Limb (tissue), 2 donors: ENCODE data around the gene LRBA.

Experiments used
- DNase-seq, 2 donors: peaks; one replicate each; pipeline ENCODE4 v3.0.0-alpha.2; 2016; ENCODE audit errors: extremely low spot score in 2 of 2

Gene LRBA

DNA sequence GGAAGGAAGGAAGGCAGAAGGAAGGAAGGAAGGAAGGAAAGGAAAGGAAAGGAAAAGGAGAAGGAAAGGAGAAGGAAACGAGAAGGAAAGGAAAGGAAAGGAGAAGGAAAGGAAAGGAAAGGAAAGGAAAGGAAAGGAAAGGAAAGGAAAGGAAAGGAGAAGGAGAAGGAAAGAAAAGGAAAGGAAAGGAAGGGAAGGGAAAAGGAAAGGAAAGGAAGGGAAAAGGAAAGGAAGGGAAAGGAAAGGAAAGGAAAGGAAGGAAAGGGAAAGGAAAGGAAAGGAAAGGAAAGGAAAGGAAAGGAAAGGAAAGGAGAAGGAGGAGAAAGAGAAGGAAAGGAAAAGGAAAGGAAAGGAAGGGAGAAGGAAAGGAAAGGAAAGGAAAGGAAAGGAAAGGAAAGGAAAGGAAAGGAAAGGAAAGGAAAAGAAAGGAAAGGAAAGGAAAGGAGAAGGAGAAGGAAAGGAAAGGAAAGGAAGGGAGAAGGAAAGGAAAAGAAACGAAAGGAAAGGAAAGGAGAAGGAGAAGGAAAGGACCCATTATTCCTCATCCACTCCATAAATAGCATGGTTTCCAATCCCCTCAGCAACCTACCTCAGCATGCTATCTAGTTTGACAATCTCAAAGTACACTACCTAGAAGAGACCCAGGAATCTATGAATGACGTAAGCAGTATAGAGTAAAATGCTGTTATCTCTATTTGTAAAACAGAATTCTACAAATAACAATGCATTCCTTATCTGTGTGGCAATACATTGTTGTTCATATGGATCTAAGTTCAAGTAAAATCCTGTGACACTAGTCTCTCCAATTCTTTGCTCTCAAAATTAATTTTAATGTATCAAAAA, 209.7 kb downstream of the LRBA start:
- DNase-seq = no peak

DNA sequence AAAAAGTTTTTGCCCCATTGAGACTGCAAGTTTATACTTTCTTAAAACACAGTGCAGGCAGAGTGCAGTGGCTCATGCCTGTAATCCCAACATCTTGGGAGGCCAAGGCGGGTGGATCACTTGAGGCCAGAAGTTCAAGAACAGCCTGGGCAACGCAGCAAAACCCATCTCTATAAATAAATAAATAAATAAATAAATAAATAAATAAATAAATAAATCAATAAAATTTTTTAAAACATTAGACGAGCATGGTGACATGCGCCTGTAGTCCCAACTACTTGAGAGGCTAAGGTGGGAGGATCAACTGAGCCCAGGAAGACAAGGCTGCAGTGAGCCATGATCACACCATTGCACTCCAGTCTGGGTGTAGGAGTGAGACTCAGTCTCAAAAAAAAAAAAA, 213.3 kb downstream of the LRBA start:
- no peak for DNase-seq

DNA sequence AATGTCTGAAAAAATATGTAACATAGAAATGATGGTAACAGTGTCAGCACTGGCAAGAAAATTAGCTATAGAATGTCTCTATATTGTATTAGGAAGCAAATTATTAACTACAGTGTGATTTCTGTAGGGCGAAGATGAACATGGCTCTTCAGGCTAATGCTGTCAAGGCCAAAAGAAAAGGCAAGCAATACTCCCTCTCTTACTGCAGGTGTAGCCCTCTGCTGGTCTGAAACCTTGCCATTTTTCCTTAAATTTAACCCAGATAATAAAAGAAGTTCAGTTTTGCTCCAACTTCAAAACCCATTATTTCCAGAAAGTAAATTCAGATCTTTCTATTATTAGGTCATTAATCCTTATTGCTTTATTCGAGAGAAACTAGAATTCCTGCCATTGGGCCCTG, 215.9 kb downstream of the LRBA start:
- DNase-seq = no peak

DNA sequence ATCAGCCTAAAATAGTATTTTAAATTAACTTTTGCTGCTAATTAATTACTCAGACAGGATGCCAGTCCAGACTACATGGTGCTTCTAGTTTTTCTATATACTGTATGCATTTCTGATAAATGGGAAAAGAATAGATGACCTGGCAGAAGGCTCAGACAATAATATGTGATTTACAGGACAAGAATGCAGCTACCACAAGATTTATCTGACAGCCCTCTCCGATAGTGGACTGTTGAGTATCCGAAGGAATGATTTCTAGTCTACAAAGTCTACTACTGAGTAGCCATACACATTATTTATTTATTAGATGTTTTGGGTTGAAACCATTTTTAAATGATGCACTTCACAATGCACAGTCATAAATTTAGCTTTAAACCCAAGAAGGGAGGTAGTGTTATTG, 220.4 kb downstream of the LRBA start:
- no peak for DNase-seq

DNA sequence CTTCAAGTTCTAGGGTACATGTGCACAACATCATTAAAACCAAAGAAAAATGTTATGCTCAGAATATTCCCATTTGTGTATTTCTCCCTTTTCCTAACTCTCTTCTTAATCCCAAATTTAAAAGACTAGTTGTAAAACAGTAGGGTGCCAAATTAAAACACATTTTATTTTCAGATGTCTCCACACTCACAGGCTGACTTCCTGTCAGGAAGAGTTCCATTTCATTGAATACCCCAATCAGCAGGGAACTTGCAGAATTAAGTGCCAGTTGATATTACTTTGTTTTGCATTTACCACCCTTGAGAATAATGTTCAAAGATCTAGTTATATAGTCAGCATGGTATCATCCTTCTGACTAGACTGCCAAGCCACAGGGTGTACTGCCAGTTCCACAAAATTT, 225.2 kb downstream of the LRBA start:
- DNase-seq = no peak

DNA sequence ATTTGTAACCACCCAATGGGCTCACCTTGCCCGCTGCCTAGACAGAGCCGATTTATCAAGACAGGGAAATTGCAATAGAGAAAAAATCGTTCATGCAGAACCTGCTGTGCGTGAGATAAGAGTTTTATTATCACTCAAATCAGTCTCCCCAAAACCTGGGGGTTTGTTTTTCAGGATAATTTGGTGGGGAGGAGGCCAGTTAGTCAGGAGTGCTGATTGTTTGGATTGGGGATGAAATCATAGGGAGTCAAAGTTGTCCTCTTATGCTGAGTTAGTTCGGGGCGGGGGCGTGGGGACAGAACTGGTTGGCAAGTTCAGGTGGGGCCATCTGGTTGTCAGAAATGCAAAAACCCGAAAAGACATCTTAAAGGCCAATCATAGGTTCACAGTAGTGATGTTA, 230.1 kb downstream of the LRBA start:
- no peak for DNase-seq

DNA sequence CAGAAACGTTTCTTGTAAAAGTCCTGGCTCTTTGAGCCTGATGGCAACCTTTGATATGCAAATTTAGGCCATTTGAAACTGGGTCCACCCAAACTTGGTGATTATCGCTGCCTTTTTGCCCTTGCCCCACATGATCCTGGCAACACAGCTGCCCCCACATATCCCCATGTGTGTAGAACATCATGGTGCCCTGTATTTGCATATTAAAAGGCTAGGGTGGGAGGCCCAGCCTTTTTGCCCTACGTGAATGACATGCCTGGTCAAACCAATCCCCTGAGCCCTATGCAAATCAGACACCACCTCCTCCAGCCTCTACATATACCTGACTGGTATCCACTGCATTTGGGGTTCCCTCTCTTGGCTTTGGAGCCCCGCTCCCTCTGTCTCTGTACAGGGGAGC, 230.8 kb downstream of the LRBA start:
- no peak for DNase-seq

DNA sequence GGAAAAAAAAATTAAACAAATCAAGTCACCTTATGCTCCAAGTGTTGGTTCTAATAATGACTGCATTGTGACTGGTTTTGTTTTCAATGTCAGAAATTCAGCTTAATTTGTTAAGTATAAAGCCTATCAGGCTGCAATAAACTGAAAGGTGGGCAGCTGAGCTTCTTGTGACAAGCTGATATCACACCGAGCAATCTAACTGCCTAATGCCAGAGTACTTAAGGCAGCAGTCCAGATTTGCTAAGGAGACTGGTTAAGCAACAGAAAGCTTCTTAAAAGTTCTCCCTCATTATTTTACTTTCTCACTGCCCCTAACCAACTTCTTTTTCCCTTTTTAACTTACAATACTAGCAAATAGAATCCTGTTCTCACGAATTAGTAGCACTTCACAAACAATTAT, 232.2 kb downstream of the LRBA start:
- DNase-seq = no peak

DNA sequence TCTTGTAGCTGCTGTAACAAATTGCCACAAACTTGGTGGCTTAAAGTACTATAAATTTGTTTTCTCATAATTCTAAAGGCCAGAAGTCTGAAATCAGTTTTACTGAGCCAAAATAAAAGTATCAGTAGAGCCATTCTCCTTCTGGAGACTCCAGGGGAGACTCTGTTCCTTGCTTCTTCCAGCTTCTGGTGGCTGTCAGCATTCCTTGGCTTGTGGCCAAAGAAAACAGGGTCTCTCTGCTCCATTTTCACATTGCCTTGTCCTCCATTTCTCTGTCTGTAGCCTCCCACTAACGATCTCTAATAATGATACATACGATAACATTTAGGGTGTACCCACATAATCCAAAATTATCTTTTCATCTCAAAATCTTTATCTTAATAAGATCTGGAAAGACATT, 232.8 kb downstream of the LRBA start:
- DNase-seq = peak in 1 of 2 donors; percentile 42

DNA sequence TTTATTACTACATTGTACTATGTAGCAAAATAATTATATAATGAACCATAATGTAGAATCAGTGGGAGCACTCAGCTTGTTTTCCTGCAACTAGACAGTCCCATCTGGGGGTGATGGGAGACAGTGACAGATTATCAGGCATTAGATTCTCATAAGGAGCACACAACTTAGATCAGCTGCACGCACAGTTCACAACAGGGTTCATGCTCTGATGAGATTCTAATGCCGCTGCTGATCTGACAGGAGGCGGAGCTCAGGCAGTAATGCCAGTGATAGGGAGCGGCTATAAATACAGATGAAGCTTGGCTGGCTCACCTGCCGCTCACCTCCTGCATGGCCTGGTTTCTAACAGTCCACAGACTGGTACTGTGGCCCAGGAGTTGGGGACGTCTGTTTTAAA, 233.9 kb downstream of the LRBA start:
- DNase-seq = no peak

DNA sequence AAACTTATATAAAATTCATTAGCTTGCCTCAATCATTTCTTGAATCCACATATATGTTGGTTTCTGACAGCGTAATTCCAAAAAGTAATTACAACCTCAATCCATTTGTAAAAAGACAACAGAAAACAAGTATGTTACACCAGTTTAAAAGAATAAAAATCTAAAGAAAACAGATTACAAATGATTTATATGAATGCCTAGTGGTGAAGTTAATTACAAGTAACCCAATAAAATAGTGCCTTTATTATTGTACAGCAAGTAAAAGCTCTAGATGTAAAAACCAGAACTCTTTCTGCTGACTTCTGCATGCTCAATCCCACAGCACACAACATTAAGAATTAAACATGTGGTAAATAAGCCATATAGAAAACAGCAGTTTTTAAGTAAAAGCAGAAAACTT, 235.4 kb downstream of the LRBA start:
- DNase-seq = no peak

DNA sequence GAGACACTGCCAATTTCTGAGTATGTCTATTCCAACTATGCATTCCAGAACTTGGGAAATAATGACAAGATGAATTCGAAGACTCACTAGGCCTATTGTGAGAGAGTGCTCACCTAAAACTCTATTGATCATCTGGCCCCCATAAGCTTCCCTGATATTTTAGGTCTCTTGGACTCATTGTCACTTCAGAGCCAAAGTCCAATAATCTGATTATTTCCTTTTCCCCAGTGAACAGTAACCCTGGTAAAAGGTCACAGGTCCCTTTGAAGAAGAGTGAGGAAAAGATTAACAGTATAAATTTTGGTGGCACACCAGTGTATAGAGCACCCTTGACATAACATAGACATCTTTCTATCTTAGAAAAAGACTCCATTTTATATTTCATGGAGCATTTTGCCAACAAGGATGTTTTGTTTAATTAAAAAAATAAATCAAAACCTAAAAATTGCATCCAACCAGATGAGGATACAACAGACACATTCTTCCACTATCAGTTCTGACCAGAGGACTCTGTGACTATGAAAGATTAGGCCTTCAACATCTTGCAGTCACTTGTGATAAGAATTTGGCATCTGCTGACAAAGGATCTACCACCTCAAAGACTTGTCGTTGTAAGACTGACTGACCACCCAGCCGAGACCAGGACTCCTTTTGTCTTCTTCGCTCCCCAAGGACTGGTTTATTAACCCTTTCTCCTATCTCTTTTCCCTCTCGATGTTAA, 241.2 kb downstream of the LRBA start:
- DNase-seq = no peak

DNA sequence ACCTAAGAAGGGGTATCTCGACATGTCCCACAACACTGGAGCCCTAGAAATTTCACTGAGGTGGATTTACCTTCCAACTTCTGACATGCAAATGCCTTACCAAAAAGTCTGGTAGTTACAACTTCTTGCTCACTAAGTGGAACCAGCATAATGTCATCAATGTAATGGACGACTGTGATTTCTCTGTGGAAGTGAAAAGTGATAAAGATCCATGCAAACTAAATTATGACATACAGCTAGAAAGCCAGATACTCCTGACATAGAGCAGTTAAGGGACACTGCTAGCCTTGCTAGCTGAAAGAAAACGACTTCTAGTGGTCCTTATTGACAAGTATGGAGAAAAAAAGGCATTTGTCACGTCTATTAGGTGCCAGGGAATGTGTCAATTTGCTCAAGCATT, 242.1 kb downstream of the LRBA start:
- DNase-seq = no peak

DNA sequence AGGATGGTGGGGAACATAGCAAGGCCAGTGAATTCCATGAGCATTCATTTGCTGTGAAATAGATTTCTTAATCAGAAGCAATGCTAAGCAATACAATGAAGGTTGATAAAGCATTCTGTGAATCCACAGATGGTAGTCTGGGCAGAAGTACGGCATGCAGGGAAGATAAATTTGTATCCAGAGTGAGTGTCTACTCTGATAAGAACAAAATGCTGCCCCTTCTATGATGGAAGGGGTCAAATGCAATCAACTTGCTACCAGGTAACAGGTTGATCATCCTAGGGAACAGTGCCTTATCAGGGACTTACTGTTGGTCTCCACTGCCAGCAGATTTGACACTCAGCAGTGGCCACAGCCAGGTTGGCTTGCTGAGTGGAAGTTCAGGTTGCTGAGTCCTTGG, 243.7 kb downstream of the LRBA start:
- DNase-seq = no peak

DNA sequence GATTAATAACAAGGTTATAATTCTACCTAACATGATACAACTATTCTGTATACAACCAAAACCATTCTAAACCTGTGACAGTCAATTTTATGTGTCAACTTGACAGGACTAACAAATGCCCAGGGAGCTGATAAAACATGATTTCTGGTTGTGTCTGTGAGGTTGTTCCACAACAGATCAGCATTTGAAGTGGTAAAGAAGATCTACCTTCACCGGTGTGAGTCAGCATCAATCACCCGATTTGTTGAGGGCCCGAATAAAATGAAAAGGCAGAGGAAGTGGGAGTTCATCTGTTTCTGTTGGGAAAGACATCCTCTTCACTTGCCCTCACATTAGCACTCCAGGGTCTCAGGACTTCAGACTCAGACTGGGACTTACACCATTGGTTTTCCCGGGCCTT, 245.2 kb downstream of the LRBA start:
- no peak for DNase-seq

DNA sequence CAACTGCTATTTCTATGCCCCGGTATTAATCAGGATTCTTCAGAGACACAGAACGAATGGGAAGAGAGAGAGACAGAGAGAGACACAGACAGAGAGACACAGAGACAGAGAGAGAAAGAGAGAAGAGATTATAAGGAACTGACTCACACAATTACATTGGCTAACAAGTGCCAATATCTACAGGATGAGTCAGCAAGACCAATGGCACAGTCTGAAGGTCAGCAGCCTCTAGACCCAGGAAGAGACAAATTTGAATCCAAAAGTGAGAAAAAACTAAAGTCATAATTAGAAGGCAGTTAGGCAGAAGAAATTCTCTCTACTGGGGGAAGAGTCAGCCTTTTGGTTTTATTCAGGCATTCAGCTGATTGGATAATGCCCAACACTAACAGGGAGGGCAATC, 245.8 kb downstream of the LRBA start:
- DNase-seq = no peak

DNA sequence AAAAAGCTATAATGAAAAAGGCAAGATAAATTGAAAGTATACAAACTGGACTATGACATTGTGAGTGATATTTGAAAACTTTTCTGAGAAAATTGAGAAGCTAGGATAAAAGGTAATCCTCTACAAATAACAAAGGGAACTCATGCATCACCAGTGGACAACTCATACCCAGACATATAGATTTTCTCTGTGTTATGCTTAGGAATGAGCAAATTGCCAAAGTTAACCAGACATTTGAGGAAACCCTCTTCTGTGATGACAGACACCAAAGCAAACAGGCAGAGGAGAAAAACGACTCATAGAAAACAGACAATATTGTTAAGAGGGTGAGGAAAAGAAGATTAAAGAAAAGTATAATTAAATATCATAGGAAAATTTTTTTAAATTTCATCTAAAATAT, 246.6 kb downstream of the LRBA start:
- DNase-seq = no peak

DNA sequence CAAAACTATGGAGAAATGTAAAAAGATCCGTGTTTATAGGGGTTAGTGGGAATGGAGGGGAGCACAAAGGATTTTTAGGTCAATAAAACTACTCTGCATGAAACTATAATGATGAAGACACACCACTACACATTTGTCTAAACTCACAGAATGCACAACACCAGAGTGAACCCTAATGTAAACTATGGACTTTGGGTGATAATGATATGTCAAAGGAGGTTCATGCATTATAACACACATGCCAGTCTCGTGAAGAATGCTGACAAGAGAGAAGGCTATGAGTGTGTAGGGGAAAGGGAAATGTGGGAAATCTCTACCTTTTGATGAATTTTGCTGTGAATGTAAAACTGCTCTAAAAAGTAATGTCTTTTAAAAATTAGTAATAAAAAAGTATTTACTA, 249.9 kb downstream of the LRBA start:
- DNase-seq = no peak

DNA sequence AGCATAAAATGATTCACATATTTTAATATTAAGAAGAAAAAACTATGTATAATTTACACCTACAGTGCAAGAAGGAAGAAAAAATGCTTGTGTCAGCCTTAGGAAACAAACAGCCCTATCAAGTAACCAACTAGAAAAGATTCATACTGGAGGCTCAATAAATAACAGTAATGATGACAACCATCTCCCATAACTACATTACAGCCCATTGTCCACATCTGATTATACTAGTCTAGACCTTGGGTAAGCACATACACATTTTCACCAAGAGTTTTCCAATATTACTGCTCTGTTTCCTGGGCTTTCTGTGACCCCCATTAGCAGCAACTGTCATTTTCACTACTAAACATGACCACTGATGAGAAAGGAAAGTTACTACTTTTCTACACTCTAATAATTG, 263.4 kb downstream of the LRBA start:
- DNase-seq = no peak

DNA sequence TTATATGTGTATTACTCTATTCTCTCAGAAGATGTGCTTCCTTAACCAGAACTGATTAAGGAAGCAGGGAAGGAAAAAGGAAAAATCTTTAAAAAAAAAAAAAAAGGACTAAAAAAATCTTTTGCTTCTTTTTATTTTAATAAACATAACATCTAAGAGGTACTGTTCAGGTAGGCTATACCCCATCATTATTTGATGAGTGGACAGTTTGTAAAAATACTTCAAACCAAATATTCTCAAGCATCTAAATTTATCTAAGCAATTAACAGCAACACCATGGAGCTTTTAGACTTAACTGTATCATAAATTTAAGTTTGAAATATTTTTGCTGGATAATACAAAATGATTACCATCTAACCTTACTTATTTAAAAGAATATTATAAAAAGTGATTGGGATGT, 264.3 kb downstream of the LRBA start:
- no peak for DNase-seq

DNA sequence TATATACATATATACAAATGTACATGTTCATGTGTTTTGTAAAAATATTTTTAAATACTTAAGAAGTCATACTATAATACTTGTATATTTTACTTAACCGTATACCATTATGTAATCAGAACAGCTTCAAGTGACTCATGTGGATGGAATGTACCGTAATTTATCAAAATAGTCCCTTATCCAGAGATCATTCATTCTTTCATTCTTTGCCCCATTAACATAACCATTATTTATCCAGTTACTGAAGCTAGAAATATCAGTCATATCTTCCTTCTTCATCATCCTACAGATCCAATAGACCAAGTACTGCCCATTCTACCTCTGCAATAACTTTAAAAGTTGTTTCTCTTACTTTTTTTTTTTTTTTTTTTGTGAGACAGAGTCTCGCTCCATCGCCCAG, 268.9 kb downstream of the LRBA start:
- no peak for DNase-seq

DNA sequence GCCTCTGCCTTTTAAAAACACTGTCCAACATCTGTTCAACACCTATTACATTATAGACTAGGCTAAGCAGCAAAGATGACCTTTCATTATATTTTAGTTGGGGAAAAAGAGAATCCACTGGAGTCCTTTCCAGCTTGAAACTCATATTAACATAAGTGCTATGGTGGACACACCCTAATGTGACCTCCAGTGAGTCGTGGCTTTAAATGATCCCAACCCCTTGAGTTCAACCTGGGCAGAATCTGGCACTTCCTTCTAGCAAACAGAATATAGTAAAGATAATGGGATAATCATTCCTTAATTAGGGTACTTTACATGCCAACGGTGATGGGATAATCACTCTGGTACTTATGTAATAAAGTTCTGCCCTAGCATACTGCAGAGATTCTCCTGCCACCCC, 270.5 kb downstream of the LRBA start:
- no peak for DNase-seq
